AG08396 (cell line): Measurements from ENCODE around the gene PPP2R5E.
"Not testable (repeated sequence)": the region's sequence is repeated elsewhere in the genome, so short reads cannot be mapped to it uniquely, and the experiment has no call there.

Experiments used
- DNase-seq: peaks from one replicate; pipeline ENCODE4 v3.0.0; 2012; ENCODE audit warnings: low spot score, mixed read lengths

The PPP2R5E gene

GRCh38 chr14:63543000-63543825 is at the start of gene PPP2R5E:
TSS of gene PPP2R5E (minus strand) at chr14:63543377. CDS start at chr14:63539685, 3,692 bp downstream.
- peak; percentile 97 for DNase-seq

GRCh38 chr14:63583046-63583445 is 39.9 kb upstream of the PPP2R5E start:
- not testable (repeated sequence) for DNase-seq

- no peak for DNase-seq
Measured at GRCh38 chr14:63581491-63581890, 38.3 kb upstream of the PPP2R5E start.

GRCh38 chr14:63578300-63578699 is 35.1 kb upstream of the PPP2R5E start:
- DNase-seq: no peak

DNA sequence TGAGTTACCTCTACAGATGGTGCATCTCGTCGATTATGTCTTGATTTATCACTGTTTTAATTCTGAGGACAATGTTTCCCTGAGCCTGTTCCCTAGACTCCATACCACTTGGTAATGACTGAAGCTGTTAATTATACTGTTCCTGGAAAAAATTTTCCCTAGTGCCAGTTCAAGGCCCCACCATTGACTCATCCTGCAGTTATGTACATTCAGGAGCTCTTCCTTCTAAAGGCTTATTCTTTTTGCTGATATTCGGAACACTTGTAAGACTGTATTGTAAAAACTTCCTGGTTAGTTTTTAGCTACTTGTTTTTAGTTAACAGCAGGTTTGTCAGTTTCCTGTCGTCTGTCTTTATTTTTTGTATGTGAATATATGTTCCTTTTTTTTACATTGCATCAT is 30.4 kb upstream of the PPP2R5E start:
- DNase-seq: no peak

GRCh38 chr14:63565448-63565847 is 22.3 kb upstream of the PPP2R5E start:
- no peak for DNase-seq

- DNase-seq: no peak
Measured at GRCh38 chr14:63564318-63564717, 21.1 kb upstream of the PPP2R5E start.

- no peak for DNase-seq
Measured at GRCh38 chr14:63563370-63564026, 20.3 kb upstream of the PPP2R5E start.

- DNase-seq: no peak
Measured at GRCh38 chr14:63562405-63562804, 19.2 kb upstream of the PPP2R5E start.

- DNase-seq: no peak
Measured at GRCh38 chr14:63555572-63555971, 12.4 kb upstream of the PPP2R5E start.

DNA sequence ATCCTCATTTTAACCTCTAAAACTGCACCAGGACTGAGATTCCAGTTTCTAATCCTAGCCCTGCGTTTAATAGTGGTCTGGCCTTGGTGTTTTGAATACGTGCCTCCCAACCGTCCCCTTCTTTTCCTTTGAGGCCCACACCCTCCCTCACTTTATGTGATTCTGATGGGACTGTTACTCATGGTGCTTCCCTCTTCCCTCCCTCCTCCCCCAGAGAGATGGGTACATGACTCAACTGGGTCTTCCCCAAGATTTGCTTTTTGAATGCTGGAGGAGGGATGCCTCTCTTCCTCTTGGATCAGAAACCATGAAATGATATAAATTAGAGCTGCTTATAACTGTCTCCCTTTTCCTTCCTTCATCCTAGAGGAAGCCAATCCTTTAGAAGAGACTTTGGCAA is 8.2 kb upstream of the PPP2R5E start:
- no peak for DNase-seq

GRCh38 chr14:63547798-63548335 is 4.7 kb upstream of the PPP2R5E start:
- DNase-seq: no peak

DNA sequence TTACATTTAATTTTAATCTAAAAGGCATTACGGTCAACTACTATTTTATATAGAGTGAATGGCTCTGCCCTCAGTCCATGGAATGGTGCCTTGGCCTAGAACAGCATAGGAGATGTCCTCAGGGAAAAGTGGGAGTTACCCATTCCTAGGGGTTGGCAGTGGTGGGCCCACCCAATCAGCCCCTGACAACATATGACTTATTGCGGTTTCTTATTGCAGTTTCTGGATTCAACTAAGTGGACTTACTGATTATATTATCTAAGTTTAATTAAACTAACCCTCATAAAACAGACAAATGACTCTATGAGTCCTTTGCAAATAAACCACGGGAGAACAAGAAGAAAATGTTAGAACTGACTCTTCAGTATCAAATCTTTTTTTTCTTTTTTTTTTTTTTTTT is 2.3 kb upstream of the PPP2R5E start:
- no peak for DNase-seq

DNA sequence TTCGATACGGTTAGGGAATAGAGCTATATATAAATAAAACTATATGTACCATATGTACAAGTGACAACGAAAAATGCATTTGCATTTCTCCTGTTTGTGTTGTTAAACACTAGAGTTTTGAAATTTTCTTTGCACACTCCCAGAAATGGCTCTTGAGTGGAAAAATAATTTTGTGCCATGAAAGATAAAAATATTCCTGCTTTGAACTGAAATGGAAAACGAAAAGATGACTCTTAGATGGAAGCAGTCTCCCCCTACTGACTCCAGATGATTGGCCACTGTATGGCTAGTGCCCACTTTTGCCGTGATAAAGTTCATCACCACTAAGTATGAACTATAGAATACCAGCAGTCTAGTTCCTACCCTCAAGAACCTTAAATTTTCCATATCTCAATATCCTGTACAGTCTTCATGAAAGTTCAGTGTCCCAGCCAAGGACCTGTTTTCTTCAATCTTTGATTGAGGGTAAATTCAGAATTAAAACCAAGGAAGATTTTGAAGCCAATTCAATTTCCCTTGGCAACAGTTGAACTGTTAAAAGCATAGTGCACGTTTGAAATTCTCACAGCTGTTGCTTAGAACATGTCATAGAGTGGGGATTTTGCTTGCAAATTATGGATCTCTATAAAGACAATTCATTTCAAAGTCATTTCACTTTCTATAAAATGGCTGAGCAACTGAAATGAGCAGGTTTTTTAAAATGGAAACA is 1.6 kb upstream of the PPP2R5E start:
- peak; percentile 51 for DNase-seq

DNA sequence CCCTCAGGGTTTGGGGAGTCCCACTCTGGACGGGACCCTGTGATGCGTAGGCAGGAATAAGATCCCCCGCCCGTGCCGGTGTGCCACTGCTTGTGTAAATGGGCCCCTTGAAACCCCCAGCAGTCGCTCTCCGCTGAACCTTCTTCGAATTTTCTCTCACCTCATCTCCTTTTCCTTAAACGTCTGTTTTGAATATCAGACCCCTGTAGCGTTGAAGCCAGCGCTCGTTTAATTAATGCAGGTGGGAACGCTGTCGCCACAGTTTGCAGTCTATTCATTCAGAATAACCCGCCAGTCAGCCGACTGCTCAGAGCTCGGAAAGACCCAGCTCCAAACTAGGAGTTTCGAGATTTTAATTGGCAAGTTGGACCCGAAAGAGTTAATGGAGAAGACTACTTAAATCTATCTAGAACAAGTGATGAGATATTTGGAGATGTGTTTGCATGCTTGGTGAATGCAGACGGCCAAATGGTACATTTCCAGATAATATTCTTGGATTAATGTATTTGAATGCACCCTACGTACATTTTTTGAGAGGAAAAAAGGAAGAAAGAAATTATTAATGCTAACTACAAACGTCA is 739 bp upstream of the PPP2R5E start:
- no peak for DNase-seq

DNA sequence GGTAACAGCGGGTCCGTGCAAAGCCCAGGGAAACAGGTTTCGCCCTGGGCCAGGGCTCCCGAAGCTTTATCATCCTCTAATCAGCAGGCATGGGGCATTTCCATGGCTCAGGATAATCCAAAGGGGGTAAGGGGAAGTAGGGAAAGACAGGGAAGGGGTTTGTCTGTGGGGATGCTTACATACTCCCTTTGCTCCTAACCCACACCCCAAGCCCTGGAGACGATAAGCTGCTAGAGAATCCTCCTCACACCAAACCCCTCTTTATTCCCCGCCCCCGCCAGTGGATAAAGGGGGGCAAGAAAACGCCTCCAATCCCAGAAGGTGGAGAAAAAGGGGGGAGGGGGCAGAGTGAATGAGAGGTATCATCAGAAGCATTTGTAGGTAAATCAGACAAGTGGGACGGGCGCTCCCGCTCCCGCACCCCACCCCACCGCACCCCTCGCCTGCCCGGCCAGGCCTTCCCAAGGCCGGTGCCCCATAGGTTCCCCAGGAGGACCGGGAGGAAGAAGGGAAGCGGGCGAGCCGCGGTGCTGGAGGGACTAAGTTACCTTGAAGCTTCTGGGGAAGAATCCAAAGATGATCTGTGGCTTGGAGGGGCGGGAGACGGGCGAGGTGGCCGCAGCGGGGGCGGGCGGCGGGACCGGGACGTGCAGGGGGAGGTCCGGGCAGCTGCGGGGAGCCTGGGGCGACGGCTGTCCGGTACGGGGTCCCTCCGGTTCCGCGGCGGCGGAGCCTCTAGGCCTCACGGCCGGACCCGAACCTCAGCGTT is 762 bp downstream of the PPP2R5E start:
- no peak for DNase-seq

DNA sequence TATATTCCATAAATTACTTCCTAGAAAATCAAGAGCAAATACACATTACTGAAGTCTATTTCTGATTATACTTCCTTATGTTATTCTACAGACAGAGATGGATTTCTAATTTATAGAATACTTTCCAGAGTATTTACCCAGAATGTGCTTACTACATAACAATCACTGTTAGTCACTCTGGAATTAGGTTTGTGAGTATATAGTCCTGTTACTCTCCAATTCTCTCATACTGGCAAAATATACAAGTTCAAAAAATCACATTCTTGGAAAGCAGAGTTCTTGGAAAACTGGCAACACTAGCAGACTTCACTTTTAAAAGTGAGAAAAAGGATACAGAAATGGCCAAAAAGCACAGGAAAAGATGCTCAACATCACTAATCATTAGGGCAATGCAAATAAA is 7.3 kb downstream of the PPP2R5E start:
- no peak for DNase-seq

DNA sequence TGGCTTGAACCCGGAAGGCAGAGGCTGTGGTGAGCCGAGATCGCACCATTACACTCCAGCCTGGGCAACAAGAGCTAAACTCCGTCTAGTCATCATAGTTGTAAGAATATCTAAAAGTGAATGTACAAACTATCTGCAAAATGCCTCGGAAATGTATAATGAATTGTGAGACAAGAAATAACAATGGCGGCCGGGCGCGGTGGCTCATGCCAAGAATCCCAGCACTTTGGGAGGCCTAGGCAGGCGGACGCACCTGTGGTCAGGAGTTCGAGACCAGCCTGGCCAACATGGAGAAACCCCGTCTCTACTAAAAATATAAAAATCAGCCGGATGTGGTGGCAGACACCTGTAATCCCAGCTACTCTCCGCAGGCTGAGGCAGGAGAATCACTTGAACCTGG is 9.7 kb downstream of the PPP2R5E start:
- no peak for DNase-seq

GRCh38 chr14:63524537-63525155 is 18.5 kb downstream of the PPP2R5E start:
- no peak for DNase-seq

DNA sequence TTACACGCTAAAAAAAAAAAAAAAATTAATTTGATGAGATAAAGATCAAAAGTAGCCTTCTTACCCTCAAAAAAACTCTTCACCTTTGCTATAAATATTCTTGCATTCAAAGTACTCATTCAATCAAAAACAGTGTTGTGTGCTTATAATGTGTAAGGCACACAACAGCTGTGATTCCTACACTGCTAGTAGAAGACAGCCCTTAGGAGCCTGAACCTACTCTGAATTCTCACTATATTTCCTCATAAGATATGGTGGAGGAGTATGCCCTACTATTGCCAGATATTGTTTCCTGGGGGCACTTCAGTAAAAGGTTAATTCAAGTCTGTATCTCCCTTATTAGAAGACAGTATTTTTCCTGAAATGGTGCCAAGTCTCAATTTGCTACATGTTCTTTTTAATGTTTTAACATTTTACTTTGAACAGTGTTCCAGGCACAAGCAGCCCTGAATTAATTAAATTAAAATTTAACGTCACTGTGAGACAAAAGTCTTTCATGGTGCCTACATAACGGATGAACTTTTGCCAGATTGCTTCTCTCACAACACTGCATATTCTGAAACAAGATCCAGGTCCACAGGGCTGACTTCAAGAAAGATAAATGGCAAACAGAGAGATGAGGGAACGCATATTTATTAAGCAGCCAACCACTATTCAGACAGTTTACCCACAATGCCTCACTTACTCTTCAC is 19.3 kb downstream of the PPP2R5E start:
- no peak for DNase-seq
